ENCODE results near the gene ZNF410. TPM values are rescaled to one million over a fixed set of nuclear protein-coding genes. Genes with fewer than 3 reads are reported as not detected.
"Not testable (repeated sequence)": the region's sequence is repeated elsewhere in the genome, so short reads cannot be mapped to it uniquely, and the experiment has no call there.

ZNF410 gene, protein sequence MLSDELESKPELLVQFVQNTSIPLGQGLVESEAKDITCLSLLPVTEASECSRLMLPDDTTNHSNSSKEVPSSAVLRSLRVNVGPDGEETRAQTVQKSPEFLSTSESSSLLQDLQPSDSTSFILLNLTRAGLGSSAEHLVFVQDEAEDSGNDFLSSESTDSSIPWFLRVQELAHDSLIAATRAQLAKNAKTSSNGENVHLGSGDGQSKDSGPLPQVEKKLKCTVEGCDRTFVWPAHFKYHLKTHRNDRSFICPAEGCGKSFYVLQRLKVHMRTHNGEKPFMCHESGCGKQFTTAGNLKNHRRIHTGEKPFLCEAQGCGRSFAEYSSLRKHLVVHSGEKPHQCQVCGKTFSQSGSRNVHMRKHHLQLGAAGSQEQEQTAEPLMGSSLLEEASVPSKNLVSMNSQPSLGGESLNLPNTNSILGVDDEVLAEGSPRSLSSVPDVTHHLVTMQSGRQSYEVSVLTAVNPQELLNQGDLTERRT
- 63.5 and 73.8 TPM in 2 replicates for total RNA-seq (2014; rRNA removed; shearing (Covaris generic); ENCODE audit: low replicate concordance)

- H2AFZ ChIP-seq (ENCODE audit: low read length): peak within 1 kb of the TSS; percentile 19
- peak; percentile 98 for DNase-seq
- peaks cover 71% of the 10 kb centered on the region for H3K79me2 ChIP-seq (ENCODE audit: low read length)
- H3K27me3 ChIP-seq (ENCODE audit: low read length): no peaks in the 10 kb centered on the region
- H4K20me1 ChIP-seq (ENCODE audit: insufficient read depth, low read depth, low read length): peaks cover 9% of the 10 kb centered on the region; the same call in 1 of the 2 replicates
- peaks cover 47% of the 10 kb centered on the region for H3K4me1 ChIP-seq (ENCODE audit: low read length)
- H3K4me3 ChIP-seq (ENCODE audit: low read length): peak within 1 kb of the TSS; percentile 85
- no peaks in the 10 kb centered on the region for H3K9me3 ChIP-seq (ENCODE audit: low read length)
- peaks cover 3% of the 10 kb centered on the region; the same call in 1 of the 2 replicates for H3K36me3 ChIP-seq (ENCODE audit: insufficient read depth, low read length)
- H3K9me2 ChIP-seq (replicated peaks; ENCODE audit: insufficient read depth, low read length): no peaks in the 10 kb centered on the region
- H3K27ac ChIP-seq (ENCODE audit: low read length): peak within 1 kb of the TSS; percentile 81
- H3K9ac ChIP-seq (ENCODE audit: low read length): peak within 1 kb of the TSS; percentile 89
- peak within 1 kb of the TSS; percentile 76 for H3K4me2 ChIP-seq (ENCODE audit: low read depth, low read length, poor library complexity, severe bottlenecking)
Measured at GRCh38 chr14:73886449-73887317, at the start of gene ZNF410. TSS of gene ZNF410 (plus strand) at chr14:73886859. CDS start at chr14:73892176, 5,317 bp downstream.

GRCh38 chr14:73838293-73839034 is 48.2 kb upstream of the ZNF410 start:
- H3K4me2 ChIP-seq (ENCODE audit: low read depth, low read length, poor library complexity, severe bottlenecking); H3K9ac ChIP-seq (ENCODE audit: low read length); H3K9me2 ChIP-seq (replicated peaks; ENCODE audit: insufficient read depth, low read length); H3K27ac ChIP-seq (ENCODE audit: low read length); H3K4me3 ChIP-seq (ENCODE audit: low read length); H4K20me1 ChIP-seq (ENCODE audit: insufficient read depth, low read depth, low read length); DNase-seq; H3K79me2 ChIP-seq (ENCODE audit: low read length); H2AFZ ChIP-seq (ENCODE audit: low read length); H3K27me3 ChIP-seq (ENCODE audit: low read length); H3K4me1 ChIP-seq (ENCODE audit: low read length); H3K36me3 ChIP-seq (ENCODE audit: insufficient read depth, low read length); H3K9me3 ChIP-seq (ENCODE audit: low read length): not testable (repeated sequence)

DNA sequence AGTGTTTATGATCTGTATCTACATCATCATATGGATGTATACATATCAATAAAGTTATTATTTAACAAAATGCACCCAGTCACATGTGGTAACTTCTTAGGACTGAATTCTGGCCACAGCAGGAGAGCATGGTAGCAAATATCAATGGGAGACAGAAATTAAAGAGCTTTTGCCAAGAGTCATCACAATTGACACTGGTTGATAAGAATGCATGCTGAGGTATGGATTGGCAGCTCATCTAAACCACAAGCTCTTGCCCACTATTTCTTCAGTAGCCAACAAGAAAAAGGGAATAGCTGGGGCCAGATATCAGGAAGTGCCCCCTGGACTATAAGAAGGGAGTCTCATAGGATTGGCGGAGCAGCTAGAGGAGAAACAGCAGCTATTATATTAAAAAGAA is 44.5 kb upstream of the ZNF410 start:
- Histone ChIP-seq H3K9me2 (replicated peaks; ENCODE audit: insufficient read depth, low read length) (no peaks in the 10 kb centered on the region), H3K79me2 (ENCODE audit: low read length) (no peaks in the 10 kb centered on the region)
- DNase-seq: no peak

DNA sequence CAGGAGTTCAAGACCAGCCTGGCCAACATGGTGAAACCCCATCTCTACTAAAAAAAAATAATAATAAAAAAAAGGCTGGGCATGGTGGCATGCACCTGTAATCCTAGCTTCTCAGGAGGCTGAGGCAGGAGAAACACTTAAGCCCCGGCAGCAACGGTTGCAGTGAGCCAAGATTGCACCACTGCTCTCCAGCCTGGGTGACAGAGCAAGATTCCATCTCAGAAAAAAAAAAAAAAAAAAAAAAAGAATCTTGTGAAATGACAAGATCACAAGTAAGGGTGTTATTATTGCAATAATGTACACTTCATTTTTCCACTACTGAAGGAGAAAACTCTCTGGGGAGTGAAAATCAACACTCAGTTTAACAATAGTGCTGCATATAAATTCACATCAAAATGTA is 43.8 kb upstream of the ZNF410 start:
- Histone ChIP-seq H3K4me2 (ENCODE audit: low read depth, low read length, poor library complexity, severe bottlenecking) (no peak overlapping the region), H2AFZ (ENCODE audit: low read length) (no peak overlapping the region), H3K9me3 (ENCODE audit: low read length) (no peaks in the 10 kb centered on the region), H3K27ac (ENCODE audit: low read length) (no peak overlapping the region), H3K9ac (ENCODE audit: low read length) (no peak overlapping the region), H4K20me1 (ENCODE audit: insufficient read depth, low read depth, low read length) (no peaks in the 10 kb centered on the region), H3K4me1 (ENCODE audit: low read length) (no peaks in the 10 kb centered on the region), H3K4me3 (ENCODE audit: low read length) (no peak overlapping the region), H3K27me3 (ENCODE audit: low read length) (no peaks in the 10 kb centered on the region), H3K36me3 (ENCODE audit: insufficient read depth, low read length) (no peaks in the 10 kb centered on the region), H3K79me2 (ENCODE audit: low read length) (no peaks in the 10 kb centered on the region), H3K9me2 (replicated peaks; ENCODE audit: insufficient read depth, low read length) (no peaks in the 10 kb centered on the region)
- no peak for DNase-seq

More for the DNA sequence above, 44.5 kb upstream of the ZNF410 start:
- Histone ChIP-seq H4K20me1 (ENCODE audit: insufficient read depth, low read depth, low read length) (no peaks in the 10 kb centered on the region), H3K4me3 (ENCODE audit: low read length) (no peak overlapping the region), H3K27me3 (ENCODE audit: low read length) (no peaks in the 10 kb centered on the region), H3K9ac (ENCODE audit: low read length) (no peak overlapping the region), H3K4me2 (ENCODE audit: low read depth, low read length, poor library complexity, severe bottlenecking) (no peak overlapping the region), H3K36me3 (ENCODE audit: insufficient read depth, low read length) (no peaks in the 10 kb centered on the region), H3K27ac (ENCODE audit: low read length) (no peak overlapping the region), H3K9me3 (ENCODE audit: low read length) (no peaks in the 10 kb centered on the region), H3K4me1 (ENCODE audit: low read length) (no peaks in the 10 kb centered on the region), H2AFZ (ENCODE audit: low read length) (no peak overlapping the region)

- DNase-seq: no peak
- no peak overlapping the region for H3K4me2 ChIP-seq (ENCODE audit: low read depth, low read length, poor library complexity, severe bottlenecking)
- no peaks in the 10 kb centered on the region for H4K20me1 ChIP-seq (ENCODE audit: insufficient read depth, low read depth, low read length)
- no peaks in the 10 kb centered on the region for H3K36me3 ChIP-seq (ENCODE audit: insufficient read depth, low read length)
- no peaks in the 10 kb centered on the region for H3K27me3 ChIP-seq (ENCODE audit: low read length)
- H3K9me2 ChIP-seq (replicated peaks; ENCODE audit: insufficient read depth, low read length): no peaks in the 10 kb centered on the region
- H3K79me2 ChIP-seq (ENCODE audit: low read length): no peaks in the 10 kb centered on the region
- H2AFZ ChIP-seq (ENCODE audit: low read length): no peak overlapping the region
- H3K4me3 ChIP-seq (ENCODE audit: low read length): no peak overlapping the region
- H3K9me3 ChIP-seq (ENCODE audit: low read length): no peaks in the 10 kb centered on the region
- H3K4me1 ChIP-seq (ENCODE audit: low read length): no peaks in the 10 kb centered on the region
- H3K27ac ChIP-seq (ENCODE audit: low read length): no peak overlapping the region
- H3K9ac ChIP-seq (ENCODE audit: low read length): no peak overlapping the region
Measured at GRCh38 chr14:73843296-73843695, 43.4 kb upstream of the ZNF410 start.

DNA sequence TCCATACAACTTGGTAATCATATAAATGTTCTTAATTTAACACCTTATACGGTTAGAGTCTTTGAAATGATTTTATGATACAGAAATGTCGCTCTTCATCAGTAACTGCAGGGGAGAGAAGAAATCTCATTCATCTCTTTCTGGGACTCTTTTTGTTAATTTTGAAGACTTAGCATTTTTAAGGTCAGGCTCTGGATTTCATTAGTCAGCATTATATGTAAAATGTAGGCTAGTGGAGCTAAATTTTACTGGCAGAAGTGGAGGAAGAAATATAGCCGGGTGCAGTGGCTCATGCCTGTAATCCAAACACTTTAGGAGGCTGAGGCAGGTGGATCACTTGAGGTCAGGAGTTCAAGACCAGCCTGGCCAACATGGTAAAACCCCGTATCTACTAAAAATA is 39.7 kb upstream of the ZNF410 start:
- H2AFZ ChIP-seq (ENCODE audit: low read length): no peak overlapping the region
- H3K4me1 ChIP-seq (ENCODE audit: low read length): peaks cover 11% of the 10 kb centered on the region
- H3K36me3 ChIP-seq (ENCODE audit: insufficient read depth, low read length): no peaks in the 10 kb centered on the region
- no peak overlapping the region for H3K4me2 ChIP-seq (ENCODE audit: low read depth, low read length, poor library complexity, severe bottlenecking)
- peaks cover 1% of the 10 kb centered on the region; the same call in 1 of the 2 replicates for H3K79me2 ChIP-seq (ENCODE audit: low read length)
- DNase-seq: no peak
- no peaks in the 10 kb centered on the region for H4K20me1 ChIP-seq (ENCODE audit: insufficient read depth, low read depth, low read length)
- no peaks in the 10 kb centered on the region for H3K27me3 ChIP-seq (ENCODE audit: low read length)
- H3K9me2 ChIP-seq (replicated peaks; ENCODE audit: insufficient read depth, low read length): no peaks in the 10 kb centered on the region
- H3K9ac ChIP-seq (ENCODE audit: low read length): no peak overlapping the region
- H3K27ac ChIP-seq (ENCODE audit: low read length): no peak overlapping the region
- no peaks in the 10 kb centered on the region for H3K9me3 ChIP-seq (ENCODE audit: low read length)
- no peak overlapping the region for H3K4me3 ChIP-seq (ENCODE audit: low read length)

GRCh38 chr14:73851000-73851399 is 35.7 kb upstream of the ZNF410 start:
- H3K36me3 ChIP-seq (ENCODE audit: insufficient read depth, low read length): no peaks in the 10 kb centered on the region
- H4K20me1 ChIP-seq (ENCODE audit: insufficient read depth, low read depth, low read length): no peaks in the 10 kb centered on the region
- peak overlapping the region; percentile 91 for H3K9ac ChIP-seq (ENCODE audit: low read length)
- H3K27me3 ChIP-seq (ENCODE audit: low read length): no peaks in the 10 kb centered on the region
- H3K4me3 ChIP-seq (ENCODE audit: low read length): peak overlapping the region; percentile 74
- H2AFZ ChIP-seq (ENCODE audit: low read length): peak overlapping the region; percentile 80
- no peaks in the 10 kb centered on the region for H3K9me3 ChIP-seq (ENCODE audit: low read length)
- no peaks in the 10 kb centered on the region for H3K9me2 ChIP-seq (replicated peaks; ENCODE audit: insufficient read depth, low read length)
- H3K27ac ChIP-seq (ENCODE audit: low read length): no peak overlapping the region
- peaks cover 28% of the 10 kb centered on the region for H3K4me1 ChIP-seq (ENCODE audit: low read length)
- DNase-seq: peak; percentile 48
- H3K79me2 ChIP-seq (ENCODE audit: low read length): peaks cover 11% of the 10 kb centered on the region; the same call in 1 of the 2 replicates
- H3K4me2 ChIP-seq (ENCODE audit: low read depth, low read length, poor library complexity, severe bottlenecking): peak overlapping the region; percentile 73

All from Karpas-422 (cell line).